PC-3 (cell line): Measurements from ENCODE around the gene MON2. TPM values are rescaled to one million over a fixed set of nuclear protein-coding genes. Genes with fewer than 3 reads are reported as not detected.

Source experiments
- ATAC-seq: fragments of 200-7000 bp; cut with Tn5 transposase; 2 replicates; pipeline ENCODE4 v1.9.1; 2020; ENCODE audit warnings: mild to moderate bottlenecking, moderate library complexity
- BruUV-seq: library from RNA; stranded (reverse); fragments of 400-500 nt; replicated peaks from 2 replicates; lab custom pipeline; 2021; lab: Mats Ljungman, UMichigan
- CTCF ChIA-PET: fragments of 300-600 bp; sonication (Branson Sonifier 250); formaldehyde crosslinking; loops from one replicate; lab custom pipeline; 2022; ENCODE audit warnings: antibody characterized with exemption; lab: Charles Lee
- POLR2A ChIA-PET: fragments of 300-600 bp; sonication (Branson Sonifier 250); formaldehyde crosslinking; loops from one replicate; lab custom pipeline; 2022; ENCODE audit warnings: antibody characterized with exemption; ENCODE audit not compliant: unreplicated experiment; lab: Charles Lee
- DNase-seq: peaks from one replicate; pipeline ENCODE4 v3.0.0-alpha.2; 2015
- H2AFZ ChIP-seq: fragments of 300-600 bp; sonication (generic); 2 replicates; pipeline ENCODE4 v1.6.0; 2016; ENCODE audit warnings: antibody characterized with exemption, low read length
- H3F3A ChIP-seq: fragments of 300-600 bp; sonication (generic); one replicate; pipeline ENCODE4 v1.6.0; 2017; ENCODE audit warnings: antibody characterized with exemption, low read length, control low read depth, mild to moderate bottlenecking; ENCODE audit not compliant: unreplicated experiment
- H3K27ac ChIP-seq: fragments of 300-600 bp; sonication (generic); 2 replicates; pipeline ENCODE4 v1.5.1; 2016; ENCODE audit warnings: mild to moderate bottlenecking, low read length
- H3K27me3 ChIP-seq: fragments of 300-600 bp; sonication (generic); 2 replicates; pipeline ENCODE4 v1.6.1; 2016; ENCODE audit warnings: low read length, mixed read lengths
- H3K36me3 ChIP-seq: fragments of 300-600 bp; sonication (generic); 2 replicates; pipeline ENCODE4 v1.6.1; 2016; ENCODE audit warnings: low read depth, mixed run types, low read length, mixed read lengths
- H3K4me1 ChIP-seq: fragments of 300-600 bp; sonication (generic); 2 replicates; pipeline ENCODE4 v1.5.1; 2016; ENCODE audit warnings: low read length; ENCODE audit not compliant: insufficient read depth
- H3K4me2 ChIP-seq: fragments of 300-600 bp; sonication (generic); 2 replicates; pipeline ENCODE4 v1.6.0; 2016; ENCODE audit warnings: low read length
- H3K4me3 ChIP-seq: fragments of 300-600 bp; sonication (generic); 2 replicates; pipeline ENCODE4 v1.5.1; 2016; ENCODE audit warnings: mild to moderate bottlenecking, low read length, mixed read lengths
- H3K79me2 ChIP-seq: fragments of 300-600 bp; sonication (generic); 2 replicates; pipeline ENCODE4 v1.6.1; 2017; ENCODE audit warnings: low read length, mixed read lengths
- H3K9ac ChIP-seq: fragments of 300-600 bp; sonication (generic); 2 replicates; pipeline ENCODE4 v1.6.0; 2016; ENCODE audit warnings: mild to moderate bottlenecking, low read length
- H3K9me2 ChIP-seq: fragments of 300-600 bp; sonication (generic); replicated peaks from 2 replicates; pipeline ENCODE4 v1.6.1; 2016; ENCODE audit warnings: mixed run types, low read length, mixed read lengths
- H3K9me3 ChIP-seq: fragments of 300-600 bp; sonication (generic); 2 replicates; pipeline ENCODE4 v1.6.1; 2016; ENCODE audit warnings: low read length, mixed read lengths
- H4K20me1 ChIP-seq: fragments of 300-600 bp; sonication (generic); 2 replicates; pipeline ENCODE4 v1.6.1; 2016; ENCODE audit warnings: low read length, mixed read lengths
- EZH2 ChIP-seq: fragments of 300-600 bp; sonication (generic); IDR thresholded peaks from one replicate; pipeline ENCODE4 v1.6.1; 2017; ENCODE audit warnings: antibody characterized with exemption, mild to moderate bottlenecking, low read length; ENCODE audit not compliant: unreplicated experiment
- EZH2phosphoT487 ChIP-seq: fragments of 300-600 bp; sonication (generic); IDR thresholded peaks from 2 replicates; pipeline ENCODE4 v1.6.1; 2018; ENCODE audit warnings: mild to moderate bottlenecking, antibody characterized with exemption, low read length, borderline replicate concordance
- intact Hi-C: fragments of 100-400 bp; cut with micrococcal nuclease; formaldehyde crosslinking; loops from 2 replicates; pipeline ENCODE4 v1.9.0; 2023
- total RNA-seq: library from RNA; depleted of rRNA; stranded (reverse); fragments of >200 nt; gene quantifications from 2 replicates; pipeline ENCODE4 v1.2.3, GENCODE V29; 2014
- TF ChIP-seq, protein P1 (sequence below): fragments of 300-600 bp; sonication (generic); conservative IDR thresholded peaks from 2 replicates; pipeline ENCODE4 v1.5.1; 2017; ENCODE audit warnings: antibody characterized with exemption, low read depth, mild to moderate bottlenecking, low read length

MON2 gene
- total RNA-seq, 1 experiment from 2014 or later: 19.1 TPM

DNA sequence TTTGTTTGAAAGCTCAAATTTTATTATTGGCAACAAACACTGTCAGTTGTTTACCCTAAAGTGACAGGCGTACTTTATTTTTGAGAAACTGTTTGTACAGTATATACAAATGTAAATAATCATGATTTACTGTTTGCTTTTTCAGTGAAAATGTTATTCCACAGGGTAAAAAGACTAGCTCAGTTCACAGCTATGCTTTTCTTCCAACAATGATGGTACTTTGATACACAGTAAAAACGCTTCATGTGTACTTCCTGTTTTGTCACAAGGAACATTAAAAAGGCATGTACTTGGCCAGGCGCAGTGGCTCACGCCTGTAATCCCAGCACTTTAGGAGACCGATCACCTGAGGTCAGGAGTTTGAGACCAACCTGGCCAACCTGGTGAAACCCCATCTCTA is 53.7 kb downstream of the MON2 start:
- no peak overlapping the region for H3K4me3 ChIP-seq
- TF ChIP-seq EZH2phosphoT487: no peak
- TF ChIP-seq, protein P1, sequence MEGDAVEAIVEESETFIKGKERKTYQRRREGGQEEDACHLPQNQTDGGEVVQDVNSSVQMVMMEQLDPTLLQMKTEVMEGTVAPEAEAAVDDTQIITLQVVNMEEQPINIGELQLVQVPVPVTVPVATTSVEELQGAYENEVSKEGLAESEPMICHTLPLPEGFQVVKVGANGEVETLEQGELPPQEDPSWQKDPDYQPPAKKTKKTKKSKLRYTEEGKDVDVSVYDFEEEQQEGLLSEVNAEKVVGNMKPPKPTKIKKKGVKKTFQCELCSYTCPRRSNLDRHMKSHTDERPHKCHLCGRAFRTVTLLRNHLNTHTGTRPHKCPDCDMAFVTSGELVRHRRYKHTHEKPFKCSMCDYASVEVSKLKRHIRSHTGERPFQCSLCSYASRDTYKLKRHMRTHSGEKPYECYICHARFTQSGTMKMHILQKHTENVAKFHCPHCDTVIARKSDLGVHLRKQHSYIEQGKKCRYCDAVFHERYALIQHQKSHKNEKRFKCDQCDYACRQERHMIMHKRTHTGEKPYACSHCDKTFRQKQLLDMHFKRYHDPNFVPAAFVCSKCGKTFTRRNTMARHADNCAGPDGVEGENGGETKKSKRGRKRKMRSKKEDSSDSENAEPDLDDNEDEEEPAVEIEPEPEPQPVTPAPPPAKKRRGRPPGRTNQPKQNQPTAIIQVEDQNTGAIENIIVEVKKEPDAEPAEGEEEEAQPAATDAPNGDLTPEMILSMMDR: no peak
- no peak for TF ChIP-seq EZH2
- no peak for ATAC-seq
- H3K4me1 ChIP-seq: no peaks in the 10 kb centered on the region
- no peaks in the 10 kb centered on the region for H3K9me3 ChIP-seq
- no peak overlapping the region for H3K9ac ChIP-seq
- H3K4me2 ChIP-seq: no peak overlapping the region
- H3K36me3 ChIP-seq: no peaks in the 10 kb centered on the region; the same call in 1 of the 2 replicates
- no peaks in the 10 kb centered on the region for H3K9me2 ChIP-seq
- H2AFZ ChIP-seq: no peak overlapping the region
- no peaks in the 10 kb centered on the region for H3K79me2 ChIP-seq
- H4K20me1 ChIP-seq: no peaks in the 10 kb centered on the region
- H3K27ac ChIP-seq: no peak overlapping the region
- ChIA-PET POLR2A (no interaction called here), CTCF (interaction anchor here (0.6 kb wide), 1 partner anchor 254 kb away, joined by 5 read pairs; no protein-coding TSS in a partner anchor)
- H3K27me3 ChIP-seq: no peaks in the 10 kb centered on the region
- no peak for DNase-seq
- BruUV-seq: no TSS peak
- intact Hi-C loops: loop anchor here (5.0 kb wide), 1 partner anchor 272 kb away; no protein-coding TSS in a partner anchor
- H3F3A ChIP-seq: no peaks in the 10 kb centered on the region

DNA sequence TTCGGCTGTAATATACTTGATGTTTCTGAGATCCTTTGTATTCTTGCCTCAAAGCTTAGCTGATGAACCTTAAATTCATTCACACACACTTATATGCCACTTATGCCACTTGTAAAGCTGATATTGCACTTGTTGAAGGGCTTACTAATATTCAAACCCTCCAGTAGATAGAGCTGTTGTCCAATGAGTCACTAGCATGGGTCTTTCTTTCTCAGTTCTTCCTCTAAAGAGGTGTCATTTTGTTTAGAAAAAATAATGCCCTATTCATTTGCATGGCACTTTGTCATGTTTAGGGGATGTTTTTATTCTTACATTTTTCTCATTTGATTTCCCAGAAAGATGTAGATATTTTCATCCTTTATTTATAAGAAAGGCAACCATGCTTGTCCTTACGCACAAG is 56.4 kb downstream of the MON2 start:
- DNase-seq: peak; percentile 18

More for the DNA sequence above, 56.4 kb downstream of the MON2 start:
- Histone ChIP-seq H4K20me1 (no peaks in the 10 kb centered on the region), H3K27ac (no peak overlapping the region), H3K27me3 (no peaks in the 10 kb centered on the region), H3K9me3 (no peaks in the 10 kb centered on the region), H3K4me1 (no peaks in the 10 kb centered on the region), H2AFZ (no peak overlapping the region), H3K9me2 (no peaks in the 10 kb centered on the region), H3K4me3 (no peak overlapping the region), H3K36me3 (no peaks in the 10 kb centered on the region; the same call in 1 of the 2 replicates), H3K4me2 (no peak overlapping the region), H3F3A (no peaks in the 10 kb centered on the region), H3K79me2 (no peaks in the 10 kb centered on the region), H3K9ac (no peak overlapping the region)
- ChIA-PET CTCF (interaction anchor here (0.6 kb wide), 1 partner anchor 87 kb away, joined by 3 read pairs; no protein-coding TSS in a partner anchor), POLR2A (interaction anchor here (0.5 kb wide), 1 partner anchor 38 kb away, joined by 3 read pairs; no protein-coding TSS in a partner anchor)
- no peak for TF ChIP-seq EZH2phosphoT487
- TF ChIP-seq, protein P1: peak; percentile 43; the same call in 1 of the 2 replicates
- no peak for TF ChIP-seq EZH2
- intact Hi-C loops: loop anchor here (5.0 kb wide), 1 partner anchor 269 kb away; no protein-coding TSS in a partner anchor
- ATAC-seq: peak; percentile 62
- no TSS peak for BruUV-seq
